HL-60/S4 (cell line): ENCODE results near the gene PRCD.

ENCODE experiments used
- in situ Hi-C: fragments of 300-500 bp; cut with MboI; formaldehyde crosslinking; loops from 2 replicates; pipeline ENCODE4 v1.14.3; 2022; ENCODE audit warnings: low sequenced_read_pairs

PRCD gene

GRCh38 chr17:76539631-76540271 is at the start of gene PRCD:
PRCD (plus strand) TSS chr17:76540044; CDS start chr17:76540142, 98 bp downstream.
- in situ Hi-C loops, result no loop called here

GRCh38 chr17:76490112-76490710 is 49.6 kb upstream of the PRCD start:
- in situ Hi-C loops, result no loop called here

- in situ Hi-C loops, result no loop called here
Measured at GRCh38 chr17:76491271-76492122, 48.3 kb upstream of the PRCD start.

GRCh38 chr17:76492123-76492988 is 47.5 kb upstream of the PRCD start:
- in situ Hi-C loops, result no loop called here

GRCh38 chr17:76492989-76493501 is 46.8 kb upstream of the PRCD start:
- in situ Hi-C loops, result no loop called here

GRCh38 chr17:76493505-76494167 is 46.2 kb upstream of the PRCD start:
- in situ Hi-C loops, result no loop called here

- in situ Hi-C loops, result no loop called here
Measured at GRCh38 chr17:76495663-76496400, 44.0 kb upstream of the PRCD start.

GRCh38 chr17:76496464-76496863 is 43.4 kb upstream of the PRCD start:
- in situ Hi-C loops, result no loop called here

- in situ Hi-C loops, result no loop called here
Measured at GRCh38 chr17:76497699-76497978, 42.2 kb upstream of the PRCD start.

GRCh38 chr17:76497979-76498875 is 41.6 kb upstream of the PRCD start:
- in situ Hi-C loops, result no loop called here

GRCh38 chr17:76498876-76499251 is 41.0 kb upstream of the PRCD start:
- in situ Hi-C loops, result no loop called here

GRCh38 chr17:76499267-76499667 is 40.6 kb upstream of the PRCD start:
- in situ Hi-C loops, result no loop called here

- in situ Hi-C loops, result loop anchor here (10.0 to 25.0 kb wide), 2 partner anchors 88 to 195 kb away; partner anchors contain the start of gene QRICH2
Measured at GRCh38 chr17:76500074-76500746, 39.6 kb upstream of the PRCD start.

GRCh38 chr17:76500747-76501017 is 39.2 kb upstream of the PRCD start:
- in situ Hi-C loops, result loop anchor here (10.0 to 25.0 kb wide), 2 partner anchors 88 to 196 kb away; partner anchors contain the start of gene QRICH2

- in situ Hi-C loops, result loop anchor here (10.0 to 25.0 kb wide), 2 partner anchors 89 to 196 kb away; partner anchors contain the start of gene QRICH2
Measured at GRCh38 chr17:76501018-76501826, 38.6 kb upstream of the PRCD start, which contains the start of gene RHBDF2. RHBDF2 (minus strand) TSS chr17:76501423; CDS start chr17:76481524, 19,899 bp downstream.

GRCh38 chr17:76501827-76502307 is 38.0 kb upstream of the PRCD start:
- in situ Hi-C loops, result loop anchor here (10.0 to 25.0 kb wide), 2 partner anchors 90 to 197 kb away; partner anchors contain the start of gene QRICH2
